ENCODE data around the gene ZNF888.
"Not testable (repeated sequence)": the region's sequence is repeated elsewhere in the genome, so short reads cannot be mapped to it uniquely, and the experiment has no call there.

ZNF888 gene

DNA sequence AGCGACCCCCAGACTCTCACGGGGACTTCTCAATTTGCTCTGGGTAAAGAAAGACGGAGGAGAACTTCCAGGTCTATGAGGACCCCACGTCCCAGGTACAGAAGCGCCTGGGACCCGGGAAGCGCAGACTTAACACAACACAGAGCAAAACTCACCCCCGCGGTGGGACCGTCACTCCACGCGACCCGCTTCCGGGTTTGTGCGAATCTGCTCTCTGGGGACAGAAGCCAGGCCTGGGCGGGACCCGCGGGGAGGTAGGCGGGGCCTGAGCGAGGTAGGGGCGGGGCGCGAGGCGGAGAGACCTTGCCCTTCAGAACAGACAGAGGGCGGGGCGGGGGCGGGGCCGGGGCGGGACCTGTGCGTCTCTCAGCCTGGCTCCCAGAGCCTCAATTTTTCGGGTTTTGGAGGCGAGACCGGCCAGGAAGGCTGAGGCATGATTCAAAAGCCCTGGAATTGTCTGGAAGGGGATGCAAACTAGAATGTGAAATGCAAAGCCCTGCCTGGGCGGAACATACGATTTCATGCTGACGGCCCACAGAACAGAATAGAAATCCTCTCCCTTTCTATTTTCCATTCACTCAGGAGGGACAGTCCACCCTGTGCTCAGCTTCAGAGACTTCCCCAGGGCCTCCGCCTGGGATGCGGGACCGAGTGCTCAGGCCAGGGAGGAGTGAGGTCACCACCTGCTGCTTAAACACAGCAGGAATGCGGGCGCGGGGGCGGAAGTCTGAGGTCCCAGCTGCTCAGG, 19.3 kb upstream of the ZNF888 start:
- Histone ChIP-seq H2BK120ac (ENCODE audit: low read depth, low read length) (no peak overlapping the region), H3K79me1 (ENCODE audit: low read length) (no peaks in the 10 kb centered on the region), H3K4me1 (ENCODE audit: control insufficient read depth, low read depth, low read length) (no peaks in the 10 kb centered on the region), H3K23ac (ENCODE audit: low read length) (no peak overlapping the region), H4K5ac (ENCODE audit: low read length) (no peak overlapping the region), H3K4me3 (ENCODE audit: low read length) (peak overlapping the region; percentile 88), H2BK5ac (ENCODE audit: low read length) (no peak overlapping the region), H3K79me2 (ENCODE audit: control insufficient read depth, insufficient read depth, low read length) (peaks cover 3% of the 10 kb centered on the region), H3K4me2 (ENCODE audit: low read length) (peak overlapping the region; percentile 57), H3K18ac (ENCODE audit: low read length) (peak overlapping the region; percentile 94), H4K8ac (ENCODE audit: low read depth, low read length) (no peak overlapping the region), H3K9ac (ENCODE audit: low read length) (peak overlapping the region; percentile 88), H3K36me3 (ENCODE audit: control insufficient read depth, insufficient read depth, low read length) (no peaks in the 10 kb centered on the region), H3K27ac (ENCODE audit: low read depth, low read length) (peak overlapping the region; percentile 61), H2AK5ac (ENCODE audit: low read length) (no peak overlapping the region), H2BK15ac (replicated peaks; ENCODE audit: low read depth) (no peak overlapping the region), H3K4ac (ENCODE audit: low read depth, low read length) (peak overlapping the region; percentile 65), H3K27me3 (ENCODE audit: insufficient read depth, low read length, poor library complexity) (no peaks in the 10 kb centered on the region), H3K56ac (ENCODE audit: low read length) (peak overlapping the region; percentile 84)
- peak; percentile 94 for DNase-seq
- WGBS (ENCODE audit: extremely low coverage, insufficient coverage, low lambda C conversion rate): no CpG with 5 or more reads among the region's 43 CpGs

DNA sequence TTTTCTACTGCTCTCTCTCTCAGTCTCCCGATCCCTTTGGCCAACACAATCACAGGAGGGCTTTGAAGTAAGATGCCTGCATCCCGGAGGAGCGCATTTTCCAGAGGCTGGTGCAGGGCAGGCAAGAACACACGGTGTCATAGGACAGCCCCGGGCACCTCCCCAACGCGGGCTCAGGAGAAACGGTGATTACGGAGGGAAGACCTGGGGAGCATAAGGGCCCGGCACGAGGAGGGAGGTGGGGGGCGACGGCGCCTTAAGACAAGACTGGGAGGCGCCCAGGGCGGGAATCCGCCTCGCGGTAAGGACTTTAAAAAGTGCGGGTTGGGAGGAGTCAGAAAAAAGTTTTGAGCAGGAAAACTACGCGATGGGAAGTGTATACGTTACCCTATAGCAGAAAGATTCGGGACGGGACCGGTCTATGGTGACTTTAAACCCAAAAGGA, 18.7 kb upstream of the ZNF888 start:
- Histone ChIP-seq H3K27ac (ENCODE audit: low read depth, low read length) (peak overlapping the region; percentile 56), H3K4me2 (ENCODE audit: low read length) (peak overlapping the region; percentile 57), H3K4me1 (ENCODE audit: control insufficient read depth, low read depth, low read length) (no peaks in the 10 kb centered on the region), H3K79me2 (ENCODE audit: control insufficient read depth, insufficient read depth, low read length) (peaks cover 7% of the 10 kb centered on the region), H3K56ac (ENCODE audit: low read length) (peak overlapping the region; percentile 84), H3K23ac (ENCODE audit: low read length) (no peak overlapping the region), H4K8ac (ENCODE audit: low read depth, low read length) (no peak overlapping the region), H3K18ac (ENCODE audit: low read length) (peak overlapping the region; percentile 94), H2AK5ac (ENCODE audit: low read length) (no peak overlapping the region), H4K5ac (ENCODE audit: low read length) (no peak overlapping the region), H2BK5ac (ENCODE audit: low read length) (no peak overlapping the region), H3K79me1 (ENCODE audit: low read length) (peaks cover 4% of the 10 kb centered on the region), H3K36me3 (ENCODE audit: control insufficient read depth, insufficient read depth, low read length) (no peaks in the 10 kb centered on the region), H2BK120ac (ENCODE audit: low read depth, low read length) (no peak overlapping the region), H3K9ac (ENCODE audit: low read length) (peak overlapping the region; percentile 88), H2BK15ac (replicated peaks; ENCODE audit: low read depth) (no peak overlapping the region), H3K27me3 (ENCODE audit: insufficient read depth, low read length, poor library complexity) (no peaks in the 10 kb centered on the region), H3K4me3 (ENCODE audit: low read length) (peak overlapping the region; percentile 88), H3K4ac (ENCODE audit: low read depth, low read length) (peak overlapping the region; percentile 65)
- peak; percentile 63 for DNase-seq
- no CpG with 5 or more reads among the region's 26 CpGs for WGBS (ENCODE audit: extremely low coverage, insufficient coverage, low lambda C conversion rate)

- Histone ChIP-seq H3K9ac (ENCODE audit: low read length) (peak overlapping the region; percentile 88), H3K56ac (ENCODE audit: low read length) (peak overlapping the region; percentile 84), H3K4me2 (ENCODE audit: low read length) (peak overlapping the region; percentile 34), H3K4me3 (ENCODE audit: low read length) (peak overlapping the region; percentile 88)
- H2BK15ac ChIP-seq (replicated peaks; ENCODE audit: low read depth); H3K27ac ChIP-seq (ENCODE audit: low read depth, low read length); H2BK120ac ChIP-seq (ENCODE audit: low read depth, low read length); H4K8ac ChIP-seq (ENCODE audit: low read depth, low read length); H3K18ac ChIP-seq (ENCODE audit: low read length); H2BK5ac ChIP-seq (ENCODE audit: low read length); H4K5ac ChIP-seq (ENCODE audit: low read length); H3K79me1 ChIP-seq (ENCODE audit: low read length); H3K36me3 ChIP-seq (ENCODE audit: control insufficient read depth, insufficient read depth, low read length); H3K23ac ChIP-seq (ENCODE audit: low read length); H2AK5ac ChIP-seq (ENCODE audit: low read length); H3K27me3 ChIP-seq (ENCODE audit: insufficient read depth, low read length, poor library complexity); H3K4ac ChIP-seq (ENCODE audit: low read depth, low read length); H3K79me2 ChIP-seq (ENCODE audit: control insufficient read depth, insufficient read depth, low read length); H3K4me1 ChIP-seq (ENCODE audit: control insufficient read depth, low read depth, low read length): not testable (repeated sequence)
- peak; percentile 35 for DNase-seq
- WGBS (ENCODE audit: extremely low coverage, insufficient coverage, low lambda C conversion rate): 100% methylated on average over 1 of the region's 2 CpGs
Observed at GRCh38 chr19:52941523-52941922, 18.3 kb upstream of the ZNF888 start.

DNA sequence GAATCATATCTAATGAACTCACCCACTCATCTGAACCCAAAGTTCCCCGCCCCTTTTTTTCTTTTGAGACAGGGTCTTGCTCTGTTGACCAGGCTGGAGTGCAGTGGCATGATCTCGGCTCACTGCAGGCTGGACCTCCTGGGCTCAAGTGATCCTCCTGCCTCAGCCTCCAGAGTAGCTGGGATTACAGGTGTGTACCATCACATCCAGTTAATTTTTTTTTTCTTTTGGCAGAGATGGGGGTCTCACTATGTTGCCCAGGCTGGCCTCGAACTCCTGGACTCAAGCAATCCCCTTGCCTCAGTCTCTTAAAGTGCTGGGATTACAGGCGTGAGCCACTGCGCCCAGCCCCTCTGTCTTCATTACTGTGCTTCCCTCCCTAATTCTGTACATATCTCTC, 17.7 kb upstream of the ZNF888 start:
- H3K23ac ChIP-seq (ENCODE audit: low read length); H3K4me2 ChIP-seq (ENCODE audit: low read length); H3K18ac ChIP-seq (ENCODE audit: low read length); H3K9ac ChIP-seq (ENCODE audit: low read length); H2AK5ac ChIP-seq (ENCODE audit: low read length); H4K8ac ChIP-seq (ENCODE audit: low read depth, low read length); H3K36me3 ChIP-seq (ENCODE audit: control insufficient read depth, insufficient read depth, low read length); H3K4me3 ChIP-seq (ENCODE audit: low read length); H3K27ac ChIP-seq (ENCODE audit: low read depth, low read length); H3K56ac ChIP-seq (ENCODE audit: low read length); H3K27me3 ChIP-seq (ENCODE audit: insufficient read depth, low read length, poor library complexity); H2BK120ac ChIP-seq (ENCODE audit: low read depth, low read length); H3K4ac ChIP-seq (ENCODE audit: low read depth, low read length); H3K4me1 ChIP-seq (ENCODE audit: control insufficient read depth, low read depth, low read length); H2BK15ac ChIP-seq (replicated peaks; ENCODE audit: low read depth); H2BK5ac ChIP-seq (ENCODE audit: low read length); H3K79me1 ChIP-seq (ENCODE audit: low read length); H4K5ac ChIP-seq (ENCODE audit: low read length); DNase-seq: not testable (repeated sequence)
- peaks cover 11% of the 10 kb centered on the region for H3K79me2 ChIP-seq (ENCODE audit: control insufficient read depth, insufficient read depth, low read length)
- no CpG with 5 or more reads among the region's 5 CpGs for WGBS (ENCODE audit: extremely low coverage, insufficient coverage, low lambda C conversion rate)

DNA sequence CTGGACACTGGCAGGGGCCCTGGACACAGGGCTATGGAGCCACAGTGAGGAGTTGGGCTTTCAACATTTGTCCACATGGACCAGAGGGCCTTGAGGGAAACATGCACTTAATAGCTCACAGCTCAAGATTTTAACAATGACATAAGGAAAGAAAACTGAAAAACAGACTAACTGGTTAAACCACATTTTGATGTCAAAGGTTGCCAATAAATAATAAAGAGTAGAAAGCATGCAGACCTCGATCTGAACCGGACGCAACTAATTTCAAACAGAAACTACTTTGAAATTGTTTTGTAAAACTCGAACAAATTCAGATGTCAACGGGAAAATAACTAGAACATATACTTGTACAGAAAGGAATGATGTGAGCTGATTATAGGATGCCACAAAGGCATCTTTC, 15.5 kb upstream of the ZNF888 start:
- no peak overlapping the region for H3K4me2 ChIP-seq (ENCODE audit: low read length)
- H3K79me1 ChIP-seq (ENCODE audit: low read length): peaks cover 13% of the 10 kb centered on the region
- no peak overlapping the region for H3K56ac ChIP-seq (ENCODE audit: low read length)
- H4K5ac ChIP-seq (ENCODE audit: low read length): no peak overlapping the region
- H3K4me1 ChIP-seq (ENCODE audit: control insufficient read depth, low read depth, low read length): no peaks in the 10 kb centered on the region
- no peak overlapping the region for H3K18ac ChIP-seq (ENCODE audit: low read length)
- no peak overlapping the region for H4K8ac ChIP-seq (ENCODE audit: low read depth, low read length)
- H3K36me3 ChIP-seq (ENCODE audit: control insufficient read depth, insufficient read depth, low read length): no peaks in the 10 kb centered on the region
- H3K27me3 ChIP-seq (ENCODE audit: insufficient read depth, low read length, poor library complexity): no peaks in the 10 kb centered on the region
- no peak overlapping the region for H3K9ac ChIP-seq (ENCODE audit: low read length)
- no peak overlapping the region for H2BK120ac ChIP-seq (ENCODE audit: low read depth, low read length)
- H2BK15ac ChIP-seq (replicated peaks; ENCODE audit: low read depth): no peak overlapping the region
- H3K4me3 ChIP-seq (ENCODE audit: low read length): no peak overlapping the region
- H2AK5ac ChIP-seq (ENCODE audit: low read length): no peak overlapping the region
- no peak overlapping the region for H2BK5ac ChIP-seq (ENCODE audit: low read length)
- H3K23ac ChIP-seq (ENCODE audit: low read length): no peak overlapping the region
- no CpG with 5 or more reads among the region's 5 CpGs for WGBS (ENCODE audit: extremely low coverage, insufficient coverage, low lambda C conversion rate)
- no peak overlapping the region for H3K27ac ChIP-seq (ENCODE audit: low read depth, low read length)
- no peak overlapping the region for H3K4ac ChIP-seq (ENCODE audit: low read depth, low read length)
- H3K79me2 ChIP-seq (ENCODE audit: control insufficient read depth, insufficient read depth, low read length): peaks cover 11% of the 10 kb centered on the region
- DNase-seq: no peak

GRCh38 chr19:52936954-52937325, 13.7 kb upstream of the ZNF888 start:
- Histone ChIP-seq H4K5ac (ENCODE audit: low read length) (no peak overlapping the region), H3K4me3 (ENCODE audit: low read length) (no peak overlapping the region), H3K79me2 (ENCODE audit: control insufficient read depth, insufficient read depth, low read length) (peaks cover 11% of the 10 kb centered on the region), H3K27me3 (ENCODE audit: insufficient read depth, low read length, poor library complexity) (no peaks in the 10 kb centered on the region), H3K4me1 (ENCODE audit: control insufficient read depth, low read depth, low read length) (no peaks in the 10 kb centered on the region), H2BK120ac (ENCODE audit: low read depth, low read length) (no peak overlapping the region), H3K9ac (ENCODE audit: low read length) (no peak overlapping the region), H3K27ac (ENCODE audit: low read depth, low read length) (no peak overlapping the region), H3K56ac (ENCODE audit: low read length) (no peak overlapping the region), H3K18ac (ENCODE audit: low read length) (no peak overlapping the region), H2BK5ac (ENCODE audit: low read length) (no peak overlapping the region), H4K8ac (ENCODE audit: low read depth, low read length) (no peak overlapping the region), H2BK15ac (replicated peaks; ENCODE audit: low read depth) (no peak overlapping the region), H3K36me3 (ENCODE audit: control insufficient read depth, insufficient read depth, low read length) (no peaks in the 10 kb centered on the region), H3K4ac (ENCODE audit: low read depth, low read length) (no peak overlapping the region), H2AK5ac (ENCODE audit: low read length) (no peak overlapping the region), H3K4me2 (ENCODE audit: low read length) (no peak overlapping the region), H3K79me1 (ENCODE audit: low read length) (peaks cover 13% of the 10 kb centered on the region), H3K23ac (ENCODE audit: low read length) (no peak overlapping the region)
- WGBS (ENCODE audit: extremely low coverage, insufficient coverage, low lambda C conversion rate): no CpG with 5 or more reads among the region's 7 CpGs
- no peak for DNase-seq

Data from mesendoderm (in vitro differentiated cells).